ENCODE data around the gene RHBDL1. TPM values are rescaled to one million over a fixed set of nuclear protein-coding genes. Genes with fewer than 3 reads are reported as not detected.

RHBDL1 gene
- total and polyA plus RNA-seq, 2 of the 8 experiments (the other 6 are each of a cell fraction or from before 2014, with no cell fraction given) = 4.0 to 8.1 TPM

- TF ChIP-seq CBX8 (IDR thresholded peaks at IDR 0.05; ENCODE audit: borderline replicate concordance, low read depth, low read length) = no peak
- peak; percentile 55 for TF ChIP-seq MAX (IDR thresholded peaks at IDR 0.05)
- TF ChIP-seq SP4 (IDR thresholded peaks at IDR 0.05; ENCODE audit: low read length) = 0 out of 2 replicates have a peak, but pooled peaks have one; percentile 51
- no peak for TF ChIP-seq SP2 (IDR thresholded peaks at IDR 0.05; ENCODE audit: low read length)
Measured at GRCh38 chr16:726438-727290, 51.2 kb downstream of the RHBDL1 start, which contains the start of the genes CCDC78 and HAGHL (continued).
